ENCODE data around the gene POLD1. TPM values are rescaled to one million over a fixed set of nuclear protein-coding genes. Genes with fewer than 3 reads are reported as not detected.

Gene POLD1
- total RNA-seq, 1 donor from 2014 or later: 16.2 TPM

- peak; percentile 34 for DNase-seq (ENCODE audit: low spot score)
These were observed 82.0 kb downstream of the POLD1 start for GRCh38 chr19:50465986-50466705.

- no peak for DNase-seq (ENCODE audit: low spot score)
These were observed 82.5 kb downstream of the POLD1 start for GRCh38 chr19:50466706-50467039.

GRCh38 chr19:50467566-50467965, 83.4 kb downstream of the POLD1 start:
- no peak for DNase-seq (ENCODE audit: low spot score)

Other genes starting within 250 kb of the POLD1 start
- gene IZUMO2, start 221.1 kb upstream of the POLD1 start, total RNA-seq: not detected
- 91.0 TPM for gene MYH14, start 180.7 kb upstream of the POLD1 start, total RNA-seq
- gene KCNC3, start 55.0 kb upstream of the POLD1 start, total RNA-seq: 8.6 TPM
- 8.1 TPM for gene NAPSA, start 18.7 kb upstream of the POLD1 start, total RNA-seq
- 92.3 TPM for gene NR1H2, start 7.9 kb upstream of the POLD1 start, total RNA-seq
- 1.8 TPM for gene SPIB, start 34.6 kb downstream of the POLD1 start, total RNA-seq
- not detected for gene MYBPC2, start 48.5 kb downstream of the POLD1 start, total RNA-seq
- 182 TPM for gene EMC10, start 92.2 kb downstream of the POLD1 start, total RNA-seq
- 5.0 TPM for gene GARIN5A, start 92.5 kb downstream of the POLD1 start, total RNA-seq
- gene JOSD2, start 126.8 kb downstream of the POLD1 start, total RNA-seq: 57.3 TPM
- not detected for gene ASPDH, start 129.6 kb downstream of the POLD1 start, total RNA-seq
- 3.5 TPM for gene LRRC4B, start 184.1 kb downstream of the POLD1 start, total RNA-seq

Data from mucosa of gallbladder (tissue), 1 donor.